ENCODE measurements around the gene PRDM12. TPM values are rescaled to one million over a fixed set of nuclear protein-coding genes. Genes with fewer than 3 reads are reported as not detected.

The PRDM12 gene
- total and polyA plus RNA-seq, 2 of the 8 experiments (the other 6 are each of a cell fraction or from before 2014, with no cell fraction given): 0.14 to 0.22 TPM

- 92% methylated on average over 7 of the region's 7 CpGs; no CpG with 5 or more reads in 1 of the 2 experiments for WGBS, 2 experiments (ENCODE audit: extremely low coverage in 1 of 2, insufficient coverage in 1 of 2, insufficient read length in 1 of 2, insufficient replicate concordance in 2 of 2, low coverage in 1 of 2, low lambda C conversion rate in 2 of 2, missing lambda C conversion rate in 1 of 2)
- H3K18ac ChIP-seq (ENCODE audit: extremely low read depth, low read length): no peak overlapping the region
- TF ChIP-seq CHD2 (IDR thresholded peaks at IDR 0.05; ENCODE audit: low read length): no peak
- TF ChIP-seq CBX8 (IDR thresholded peaks at IDR 0.05; ENCODE audit: borderline replicate concordance, low read depth, low read length): no peak
- no peak for TF ChIP-seq RBBP5 (IDR thresholded peaks at IDR 0.05; ENCODE audit: borderline replicate concordance, low read depth, low read length)
- TF ChIP-seq PHF8 (conservative IDR thresholded peaks at IDR 0.05; ENCODE audit: low read depth, low read length): no peak
Observed at GRCh38 chr9:130677252-130677651, 12.9 kb downstream of the PRDM12 start.

More at GRCh38 chr9:130677252-130677651, 12.9 kb downstream of the PRDM12 start:
- no peak overlapping the region for H4K5ac ChIP-seq (ENCODE audit: insufficient read length, low read depth, low read length)
- no peak overlapping the region for H3K9ac ChIP-seq (replicated peaks in 1 of 4; ENCODE audit: extremely low read depth in 1 of 4, low read depth in 3 of 4, low read length in 3 of 4)
- no peak overlapping the region for H2BK20ac ChIP-seq (ENCODE audit: low read length)
- H2BK12ac ChIP-seq (ENCODE audit: low read depth, low read length): no peak overlapping the region
- peaks cover 13 to 39% (median 28%) of the 10 kb centered on the region in 4 experiments for H3K27me3 ChIP-seq (replicated peaks in 1 of 4; ENCODE audit: control insufficient read depth in 3 of 4, extremely low read depth in 1 of 4, insufficient read depth in 3 of 4, low read length in 3 of 4)
- H2BK5ac ChIP-seq (ENCODE audit: low read depth, low read length): no peak overlapping the region
- H2AK5ac ChIP-seq (ENCODE audit: low read depth, low read length): no peak overlapping the region
- H3K79me1 ChIP-seq (ENCODE audit: low read depth, low read length): no peaks in the 10 kb centered on the region
- no peak overlapping the region for H3K27ac ChIP-seq (ENCODE audit: low read depth, low read length)
- H3K9me3 ChIP-seq (ENCODE audit: insufficient read depth in 2 of 2, low read depth in 1 of 2, low read length in 1 of 2): no peaks in the 10 kb centered on the region
- no peak overlapping the region for H4K8ac ChIP-seq (ENCODE audit: extremely low read depth, insufficient read depth, low read length)
- ChIA-PET CTCF (ENCODE audit: partially characterized antibody) (interaction anchor here (1.7 kb wide), 1 partner anchor 217 kb away, joined by 5 read pairs; no protein-coding TSS in a partner anchor), POLR2A (ENCODE audit: partially characterized antibody) (interaction anchor here (1.1 kb wide), 1 partner anchor 22 kb away, joined by 3 read pairs; no protein-coding TSS in a partner anchor)
- H4K20me1 ChIP-seq (replicated peaks in 1 of 2; ENCODE audit: control insufficient read depth in 1 of 2, insufficient read depth in 2 of 2, low read length in 2 of 2): no peaks in the 10 kb centered on the region
- H3K36me3 ChIP-seq (ENCODE audit: control insufficient read depth in 2 of 4, insufficient read depth in 4 of 4, low read length in 3 of 4): no peaks in the 10 kb centered on the region
- H3K79me2 ChIP-seq (ENCODE audit: control insufficient read depth in 1 of 2, insufficient read depth in 2 of 2, low read length in 2 of 2): no peaks in the 10 kb centered on the region
- no peak overlapping the region for H3K4me2 ChIP-seq (ENCODE audit: insufficient read depth in 1 of 2, low read depth in 2 of 2, low read length in 2 of 2)
- FAIRE-seq (no peak), DNase-seq (ENCODE audit: low read depth in 1 of 2, low spot score in 2 of 2) (no peak)
- no peak overlapping the region for H3K14ac ChIP-seq (ENCODE audit: insufficient read length)
- no peak overlapping the region for H3K23ac ChIP-seq (ENCODE audit: insufficient read length)
- H3K56ac ChIP-seq (replicated peaks; ENCODE audit: insufficient read length, low read depth, low read length): no peak overlapping the region
- peaks cover 12% of the 10 kb centered on the region; the same call in 1 of the 2 replicates for H3K23me2 ChIP-seq (ENCODE audit: low read depth, low read length)
- H4K91ac ChIP-seq (replicated peaks; ENCODE audit: insufficient read length, low read length): no peak overlapping the region
- no peak overlapping the region for H3K4me3 ChIP-seq (ENCODE audit: extremely low read depth in 1 of 4, insufficient read depth in 2 of 4, low read depth in 3 of 4, low read length in 4 of 4)
- no peak overlapping the region for H2BK15ac ChIP-seq (ENCODE audit: low read length)
- H3K4me1 ChIP-seq (replicated peaks in 1 of 4; ENCODE audit: control insufficient read depth in 3 of 4, insufficient read depth in 4 of 4, low read length in 3 of 4): peaks cover 0 to 2% (median under 1%) of the 10 kb centered on the region in 4 experiments; a peak in 3 of 7 replicates
- no peak overlapping the region for H3K4ac ChIP-seq (replicated peaks; ENCODE audit: insufficient read length, low read depth, low read length)
- no peak overlapping the region for H2BK120ac ChIP-seq (replicated peaks; ENCODE audit: low read depth, low read length)
- H2AFZ ChIP-seq (ENCODE audit: low read length): no peak overlapping the region
